Ramos (cell line): Measurements from ENCODE around the gene CSMD2.
"Not testable (repeated sequence)": the region's sequence is repeated elsewhere in the genome, so short reads cannot be mapped to it uniquely, and the experiment has no call there.

ENCODE experiments used
- in situ Hi-C: fragments of 300-500 bp; cut with MboI; formaldehyde crosslinking; loops from one replicate; pipeline ENCODE4 v1.14.3; 2022; ENCODE audit warnings: low sequenced_read_pairs; ENCODE audit not compliant: unreplicated experiment

Gene CSMD2

DNA sequence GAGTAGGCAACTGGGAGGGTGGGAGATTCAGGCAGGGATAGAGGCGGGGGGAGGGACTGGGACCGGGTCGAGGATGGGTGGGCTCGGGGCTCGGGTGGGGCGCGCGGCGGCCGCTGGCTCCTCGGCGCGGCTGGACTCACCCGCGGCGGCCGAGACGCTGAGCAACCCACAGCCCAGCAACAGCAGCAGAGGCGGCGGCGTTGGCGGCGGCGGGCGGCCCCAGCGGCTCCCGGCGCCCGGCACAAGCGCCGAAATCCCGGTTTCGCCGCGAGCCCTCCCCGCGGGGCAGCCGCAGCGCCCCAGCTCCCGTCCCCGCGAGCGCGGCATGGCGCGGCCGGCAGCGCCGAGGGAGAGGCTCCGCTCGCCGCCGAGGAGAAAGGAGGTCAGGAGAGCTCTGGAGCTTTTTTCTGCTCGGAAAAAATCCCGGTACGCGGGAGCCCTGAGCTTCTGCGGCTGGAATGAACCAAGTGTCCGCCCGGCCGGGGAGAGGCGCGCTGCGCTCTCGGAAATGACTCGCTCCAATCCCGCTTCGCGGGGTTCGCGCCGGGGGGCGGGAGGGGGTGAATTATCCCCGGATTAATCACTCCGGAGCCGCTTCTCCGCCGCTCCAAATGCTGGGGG is at the start of gene CSMD2:
CSMD2 (minus strand) TSS at position 460 of the 621 bp plus-strand sequence; CDS start at position 327, 133 bp downstream.
- in situ Hi-C loops = no loop called here

- in situ Hi-C loops = no loop called here
Measured at GRCh38 chr1:34213956-34214355, 48.9 kb upstream of the CSMD2 start.

DNA sequence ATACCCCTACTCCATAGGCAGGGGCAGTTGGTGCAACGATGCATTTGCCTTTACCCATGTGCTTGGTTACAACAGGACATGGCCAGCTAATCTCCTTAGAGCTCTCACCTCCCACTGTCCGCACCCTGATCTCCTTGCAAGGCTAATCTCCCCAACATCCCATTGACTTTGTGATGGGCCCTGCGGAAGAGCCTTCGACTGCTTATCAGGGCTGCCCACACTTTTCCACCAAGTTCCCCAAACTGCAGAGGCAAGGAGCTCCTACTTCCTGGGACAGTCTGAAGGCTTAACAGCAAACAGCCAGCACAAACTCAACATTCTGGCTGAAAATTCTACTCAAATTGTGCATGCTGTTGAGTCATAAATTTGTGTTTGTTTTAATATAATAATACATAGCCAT is 47.6 kb upstream of the CSMD2 start:
- in situ Hi-C loops = no loop called here

GRCh38 chr1:34199927-34200326 is 34.9 kb upstream of the CSMD2 start:
- in situ Hi-C loops = no loop called here

- in situ Hi-C loops = no loop called here
Measured at GRCh38 chr1:34192621-34193020, 27.6 kb upstream of the CSMD2 start.

DNA sequence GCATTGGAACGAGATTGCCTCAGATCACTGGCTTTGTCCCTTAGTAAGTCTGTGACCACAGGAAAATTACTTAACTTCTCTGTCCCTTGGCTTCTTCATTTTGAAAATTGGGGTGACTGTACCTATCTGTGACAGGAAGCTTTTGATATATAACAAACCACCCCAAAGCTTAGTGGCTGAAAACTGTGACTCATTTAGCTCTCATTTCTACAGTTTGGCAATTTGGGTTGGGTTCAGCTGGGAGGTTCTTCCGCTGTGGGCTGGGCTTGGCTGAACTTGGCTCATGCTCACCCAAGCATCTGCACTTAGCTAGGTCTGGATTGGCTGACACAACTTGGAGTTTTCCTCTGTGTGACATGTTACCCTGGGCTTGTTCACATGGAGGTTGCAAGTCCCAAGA is 25.7 kb upstream of the CSMD2 start:
- in situ Hi-C loops = no loop called here

GRCh38 chr1:34188985-34189384 is 24.0 kb upstream of the CSMD2 start:
- in situ Hi-C loops = no loop called here

DNA sequence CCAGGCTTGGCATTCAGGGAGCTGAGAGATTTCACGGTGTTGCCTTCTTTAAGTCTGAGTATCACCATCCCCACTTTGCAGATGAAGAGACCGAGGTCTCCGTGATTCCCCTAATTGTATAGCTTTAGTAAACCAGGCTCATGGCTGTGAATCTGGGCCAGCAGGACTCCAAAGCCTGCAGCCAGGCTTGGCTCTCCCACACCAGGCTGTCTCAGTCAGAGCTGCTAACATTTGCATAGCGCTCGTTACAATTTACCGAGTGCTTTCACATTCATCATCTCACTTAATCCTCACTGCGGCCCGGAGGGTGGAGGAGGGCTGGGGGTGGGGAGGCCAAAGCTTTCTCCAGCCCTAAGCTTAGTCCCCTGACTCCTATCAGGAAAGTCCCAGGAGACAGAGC is 23.4 kb upstream of the CSMD2 start:
- in situ Hi-C loops = no loop called here

GRCh38 chr1:34186741-34187494 is 21.9 kb upstream of the CSMD2 start:
- in situ Hi-C loops = no loop called here

- in situ Hi-C loops = not testable (repeated sequence)
Measured at GRCh38 chr1:34183381-34183780, 18.4 kb upstream of the CSMD2 start.

DNA sequence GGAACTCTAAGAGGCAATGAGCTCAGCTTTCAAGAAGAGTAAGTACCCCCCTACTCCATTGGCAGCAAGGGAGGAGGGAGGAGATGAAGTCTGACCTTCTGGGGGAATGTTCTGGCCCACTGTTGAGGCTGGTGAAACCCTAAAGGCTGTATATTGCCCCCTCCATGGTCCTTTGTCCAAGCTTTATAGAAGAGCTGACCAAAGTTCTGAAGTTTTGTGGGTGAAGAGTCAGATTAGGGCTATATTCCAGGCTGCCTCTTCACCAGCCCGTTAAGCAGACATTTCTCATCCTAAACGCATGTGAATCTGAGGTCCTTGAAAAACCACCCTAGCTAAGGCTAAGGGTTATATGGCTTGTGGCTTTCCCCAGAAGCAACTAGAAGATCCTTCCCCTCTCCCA is 13.0 kb upstream of the CSMD2 start:
- in situ Hi-C loops = no loop called here

DNA sequence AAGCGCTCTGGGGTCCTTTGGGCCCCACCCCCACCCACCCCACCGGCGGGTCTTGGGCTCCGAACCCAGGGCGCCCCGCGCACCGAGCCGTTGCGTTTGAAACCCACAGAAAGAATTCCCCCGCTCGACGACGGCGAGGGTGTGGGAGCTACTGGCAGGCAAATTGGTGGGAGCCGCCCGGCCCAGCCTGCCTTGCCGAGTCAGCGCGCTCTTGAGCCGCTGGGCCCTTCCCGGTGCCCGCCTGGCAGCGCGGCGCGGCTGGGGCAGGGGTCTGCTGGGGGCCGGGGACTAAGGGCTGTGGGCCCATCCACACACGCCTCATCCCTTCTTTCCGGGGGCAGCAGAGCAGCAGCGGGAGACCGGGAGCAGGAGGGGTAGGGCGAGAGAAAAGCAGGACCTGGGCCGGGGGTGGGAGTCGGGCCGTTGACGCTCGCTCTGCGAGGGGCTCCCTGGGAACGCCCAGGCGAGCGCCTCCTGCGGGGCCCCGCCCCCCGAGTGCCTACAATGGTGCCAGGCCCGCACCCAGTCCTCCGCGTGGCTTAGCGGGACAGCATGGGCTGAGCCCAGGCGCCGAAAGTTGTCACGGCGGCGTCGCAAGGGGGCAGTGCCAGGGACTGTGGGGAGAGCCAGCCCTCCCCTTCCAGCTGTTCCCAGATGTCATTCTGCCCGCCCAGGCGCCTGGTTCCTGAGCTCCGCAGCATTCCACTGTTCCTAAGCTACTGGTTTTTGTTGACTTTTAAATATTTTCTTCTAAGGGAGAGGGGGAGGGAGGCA is 12.0 kb upstream of the CSMD2 start, which contains the start of gene C1orf94:
C1orf94 (plus strand) TSS at position 78 of the 774 bp plus-strand sequence. CDS start 883 bp downstream, outside the sequence.
- in situ Hi-C loops = no loop called here

DNA sequence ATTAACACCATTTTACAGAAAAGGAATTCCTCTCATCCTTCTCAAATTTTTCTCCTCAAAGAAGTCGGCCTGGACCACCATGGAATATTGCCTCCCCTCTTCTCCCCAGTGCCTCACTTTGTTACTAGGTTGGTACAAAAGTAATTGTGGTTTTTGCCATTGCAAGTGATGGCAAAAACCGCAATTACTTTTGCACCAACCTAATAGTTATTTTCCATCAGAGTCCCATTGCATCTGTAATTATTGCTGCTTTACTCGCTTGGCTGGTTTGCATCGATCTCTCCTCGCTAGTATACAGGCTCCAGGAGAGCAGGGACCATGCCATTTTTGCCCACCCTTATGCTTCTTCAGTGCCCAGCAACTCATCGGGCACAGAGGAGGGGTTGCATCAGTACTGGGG is 10.7 kb upstream of the CSMD2 start:
- in situ Hi-C loops = no loop called here

GRCh38 chr1:34167389-34167788 is 2.4 kb upstream of the CSMD2 start:
- in situ Hi-C loops = no loop called here

DNA sequence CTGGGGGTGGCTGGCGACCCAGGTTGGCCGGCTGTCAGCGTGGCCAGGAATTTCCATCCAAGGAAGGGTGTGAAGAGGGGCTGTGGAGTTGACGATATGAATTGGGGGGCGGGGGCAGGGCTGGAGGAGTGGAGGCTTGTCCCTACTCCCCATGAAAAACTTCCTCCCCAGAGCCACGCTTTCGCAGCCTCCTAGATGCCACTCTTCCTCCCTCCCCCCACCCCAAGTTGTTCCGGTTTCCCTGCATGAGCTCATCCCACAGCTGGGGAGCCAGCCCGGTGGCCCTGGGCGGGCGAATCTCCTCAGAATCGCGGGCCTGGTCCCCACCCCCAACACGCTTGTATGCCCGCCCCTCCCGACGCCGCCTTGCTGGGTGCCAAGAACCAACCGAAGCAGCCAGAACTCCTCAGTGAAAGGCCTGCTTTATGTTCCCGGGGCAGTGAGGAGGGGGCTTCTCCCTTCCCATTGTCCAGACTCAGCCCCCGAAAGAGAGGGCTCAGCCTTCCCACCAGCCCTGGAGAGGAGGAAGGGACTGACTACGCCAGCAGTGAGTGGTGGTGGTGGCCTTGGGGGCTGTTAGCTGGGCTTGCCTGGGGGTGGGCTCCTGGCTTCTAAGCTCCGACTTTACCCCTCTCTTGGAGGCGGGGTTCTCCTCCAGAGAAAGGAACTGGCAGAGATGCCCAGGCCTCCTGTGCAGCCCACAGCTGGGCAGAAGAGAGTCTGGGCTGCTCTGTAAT is 1.8 kb upstream of the CSMD2 start:
- in situ Hi-C loops = no loop called here

GRCh38 chr1:34166191-34166624 is 1.2 kb upstream of the CSMD2 start:
- in situ Hi-C loops = no loop called here

GRCh38 chr1:34165422-34165921 is 442 bp upstream of the CSMD2 start:
- in situ Hi-C loops = no loop called here

- in situ Hi-C loops = no loop called here
Measured at GRCh38 chr1:34163792-34164731, 968 bp downstream of the CSMD2 start.
